Transverse colon (tissue), 4 donors: ENCODE data around the gene PXK. TPM values are rescaled to one million over a fixed set of nuclear protein-coding genes. Genes with fewer than 3 reads are reported as not detected.

Experiments used
- DNase-seq: peaks from one replicate; pipeline ENCODE4 v3.0.0-alpha.2; 2019
- H3K27ac ChIP-seq, 4 donors: fragments of 200-600 bp; sonication (generic); 2 replicates each; pipeline ENCODE4 v1.5.1; 2016 to 2018; ENCODE audit warnings: inconsistent platforms in 4 of 4
- H3K27me3 ChIP-seq: fragments of 200-600 bp; sonication (generic); 2 replicates; pipeline ENCODE4 v1.5.1; 2017; ENCODE audit warnings: inconsistent platforms
- H3K36me3 ChIP-seq, 4 donors: fragments of 200-600 bp; sonication (generic); 2 replicates each; pipeline ENCODE4 v1.5.1; 2017 to 2019; ENCODE audit warnings: inconsistent platforms in 4 of 4
- H3K4me1 ChIP-seq, 4 donors: fragments of 200-600 bp; sonication (generic); 2 replicates each; pipeline ENCODE4 v1.5.1; 2017 to 2020; ENCODE audit warnings: inconsistent platforms in 4 of 4
- H3K4me3 ChIP-seq, 4 donors: fragments of 200-600 bp; sonication (generic); 1 replicate in 1 of 4; 2 replicates in 3 of 4; pipeline versions ENCODE4 v1.5.1 to v1.6.1; 2017 to 2019; ENCODE audit warnings: inconsistent platforms in 4 of 4
- H3K9me3 ChIP-seq, 2 donors: fragments of 200-600 bp; sonication (generic); 2 replicates each; pipeline ENCODE4 v1.5.1; 2017 to 2019; ENCODE audit warnings: inconsistent platforms in 2 of 2
- CTCF ChIP-seq, 5 experiments: fragments of 200-600 bp in 3 of 5; fragments of 450-650 bp in 2 of 5; sonication (generic) in 3 of 5; IDR thresholded peaks; 1 replicate in 2 of 5; 2 replicates in 3 of 5; pipeline ENCODE4 v1.5.1; 2016 to 2017; ENCODE audit warnings: antibody characterized with exemption in 5 of 5, inconsistent platforms in 3 of 5, mild to moderate bottlenecking in 2 of 5, moderate library complexity in 1 of 5
- EP300 ChIP-seq: sonication (generic); formaldehyde crosslinking; IDR thresholded peaks from one replicate; pipeline ENCODE4 v1.6.1; 2017; ENCODE audit warnings: antibody characterized with exemption, low read depth
- POLR2A ChIP-seq: fragments of 450-650 bp; IDR thresholded peaks from one replicate; pipeline ENCODE4 v1.6.1; 2016; ENCODE audit warnings: antibody characterized with exemption, mild to moderate bottlenecking, moderate library complexity
- POLR2AphosphoS5 ChIP-seq, 3 donors: sonication (generic); formaldehyde crosslinking; IDR thresholded peaks; one replicate each; pipeline ENCODE4 v1.6.1; 2016; ENCODE audit warnings: antibody characterized with exemption in 3 of 3
- WGBS, 2 donors: methylation state at CpG; one replicate each; pipeline ENCODE4 v1.1.5; 2018; ENCODE audit warnings: low coverage in 1 of 2; 5-methylcytosine and 5-hydroxymethylcytosine counted together
- in situ Hi-C, 4 donors: fragments of 200-750 bp; cut with MboI; loops; one replicate each; pipeline versions ENCODE4 v1.15.0 to v1.15.1; 2017; ENCODE audit warnings: low sequenced_read_pairs in 3 of 4, low pct_ligation_motif_present in 1 of 4, low pct_unique_long_range_greater_than_20kb in 1 of 4
- intact Hi-C: fragments of 100-400 bp; cut with DNase I; formaldehyde crosslinking; loops from one replicate; pipeline ENCODE4 v1.15.1; 2023; ENCODE audit warnings: low total_unique reads
- total RNA-seq, 4 donors: library from RNA; depleted of rRNA; stranded (reverse); fragments of >200 nt; gene quantifications; one replicate each; pipeline ENCODE4 v1.1.0, GENCODE V29; 2016

PXK gene
- total RNA-seq, 4 donors from 2014 or later, result 7.6 to 29.5 (median 16.6) TPM

GRCh38 chr3:58346368-58346767, 13.7 kb downstream of the PXK start:
- Histone ChIP-seq H3K9me3 (no peaks in the 10 kb centered on the region), H3K36me3 (no peaks in the 10 kb centered on the region), H3K4me3 (no peak overlapping the region), H3K27ac (no peak overlapping the region), H3K27me3 (no peaks in the 10 kb centered on the region), H3K4me1 (peaks cover 7 to 18% (median 15%) of the 10 kb centered on the region in 4 donors)
- WGBS, 2 donors, result 91% methylated on average over 2 of the region's 2 CpGs; no CpG with 5 or more reads in 1 of the 2 donors
- DNase-seq, result no peak
- in situ Hi-C loops (no loop called here), intact Hi-C loops (no loop called here)
- TF ChIP-seq POLR2AphosphoS5 (IDR thresholded peaks at IDR 0.05), result no peak
- no peak for TF ChIP-seq EP300
- no peak for TF ChIP-seq POLR2A
- no peak for TF ChIP-seq CTCF (IDR thresholded peaks at IDR 0.05)

- no peaks in the 10 kb centered on the region for H3K36me3 ChIP-seq
- intact Hi-C loops, result no loop called here
- H3K27me3 ChIP-seq, result no peaks in the 10 kb centered on the region
- no peak overlapping the region for H3K27ac ChIP-seq
- H3K9me3 ChIP-seq, result no peaks in the 10 kb centered on the region
- H3K4me3 ChIP-seq, result no peak overlapping the region
- WGBS, 2 donors, result 75 to 76% methylated on average over 2 to 7 of the region's 7 CpGs
- peaks cover 7 to 17% (median 10%) of the 10 kb centered on the region in 4 donors for H3K4me1 ChIP-seq
- TF ChIP-seq POLR2AphosphoS5 (IDR thresholded peaks at IDR 0.05) (no peak), CTCF (IDR thresholded peaks at IDR 0.05) (no peak), EP300 (no peak), POLR2A (no peak)
- in situ Hi-C loops, result no loop called here
- no peak for DNase-seq
Observed at GRCh38 chr3:58347984-58348383, 15.3 kb downstream of the PXK start.

GRCh38 chr3:58349792-58350626, 17.3 kb downstream of the PXK start:
- intact Hi-C loops (no loop called here), in situ Hi-C loops (no loop called here)
- no peak for TF ChIP-seq POLR2AphosphoS5 (IDR thresholded peaks at IDR 0.05)
- no peak for TF ChIP-seq EP300
- TF ChIP-seq POLR2A, result no peak
- no peak for TF ChIP-seq CTCF (IDR thresholded peaks at IDR 0.05)
- H3K4me1 ChIP-seq, result peaks cover 7 to 17% (median 8%) of the 10 kb centered on the region in 4 donors
- no peak overlapping the region for H3K4me3 ChIP-seq
- no peaks in the 10 kb centered on the region for H3K9me3 ChIP-seq
- H3K27me3 ChIP-seq, result no peaks in the 10 kb centered on the region
- H3K27ac ChIP-seq, result no peak overlapping the region
- no peak for DNase-seq
- 67 to 73% methylated on average over 3 to 7 of the region's 7 CpGs for WGBS, 2 donors
- no peaks in the 10 kb centered on the region for H3K36me3 ChIP-seq

GRCh38 chr3:58350627-58351013, 17.9 kb downstream of the PXK start:
- H3K36me3 ChIP-seq, result no peaks in the 10 kb centered on the region
- peaks cover 7 to 17% (median 11%) of the 10 kb centered on the region in 4 donors for H3K4me1 ChIP-seq
- no peaks in the 10 kb centered on the region for H3K27me3 ChIP-seq
- H3K9me3 ChIP-seq, result no peaks in the 10 kb centered on the region
- no peak for TF ChIP-seq POLR2AphosphoS5 (IDR thresholded peaks at IDR 0.05)
- TF ChIP-seq POLR2A, result no peak
- no peak for TF ChIP-seq EP300
- no peak for TF ChIP-seq CTCF (IDR thresholded peaks at IDR 0.05)
- DNase-seq, result no peak
- 70 to 71% methylated on average over 1 to 2 of the region's 2 CpGs for WGBS, 2 donors
- H3K27ac ChIP-seq, result no peak overlapping the region
- no peak overlapping the region for H3K4me3 ChIP-seq
- in situ Hi-C loops, result no loop called here
- intact Hi-C loops, result no loop called here
